HepG2 (cell line): ENCODE data around the gene C11orf68. TPM values are rescaled to one million over a fixed set of nuclear protein-coding genes. Genes with fewer than 3 reads are reported as not detected.

Experiments
- ATAC-seq: fragments of 200-7000 bp; cut with Tn5 transposase; 3 replicates; pipeline ENCODE4 v1.9.1; 2020; ENCODE audit warnings: mild to moderate bottlenecking, moderate library complexity
- BruUV-seq: library from RNA; stranded (reverse); fragments of 400-500 nt; replicated peaks from 2 replicates; lab custom pipeline; 2021; lab: Mats Ljungman, UMichigan
- CTCF ChIA-PET: fragments of 300-600 bp; formaldehyde crosslinking; extraction: SDS; loops from one replicate; lab custom pipeline; 2021; ENCODE audit warnings: low total read pairs, inconsistent platforms, low intra/inter-chr PET ratio; lab: Yijun Ruan, JAX
- POLR2A ChIA-PET: fragments of 350-600 bp; sonication (Branson Sonifier 250); formaldehyde crosslinking; loops from one replicate; lab custom pipeline; 2020; ENCODE audit warnings: antibody characterized with exemption, inconsistent platforms; lab: Yijun Ruan, JAX
- DNase-seq: peaks from one replicate; pipeline ENCODE4 v3.0.0-alpha.2; 2015; ENCODE audit warnings: low spot score
- FAIRE-seq: peaks from 3 replicates; lab custom pipeline; 2011; peaks lifted over from hg19 to GRCh38; lab: Jason Lieb, UNC
- H2AFZ ChIP-seq: one replicate; pipeline ENCODE4 v1.6.1; 2011; ENCODE audit warnings: low read length, inconsistent platforms
- H3K27ac ChIP-seq: fragments of 300-600 bp; 3 replicates; pipeline ENCODE4 v1.8.0; 2011; ENCODE audit warnings: mixed run types, mild to moderate bottlenecking, mixed read lengths, low read length, inconsistent platforms; ENCODE audit not compliant: insufficient read depth; ENCODE audit errors: extremely low read length
- H3K27me3 ChIP-seq, 2 experiments: fragments of 200-600 bp in 1 of 2; 2 replicates in 1 of 2; 3 replicates in 1 of 2; pipeline versions ENCODE4 v1.6.0 to v1.8.0; 2011; ENCODE audit warnings: low read length in 2 of 2, mild to moderate bottlenecking in 2 of 2, moderate library complexity in 2 of 2, inconsistent platforms in 1 of 2; ENCODE audit not compliant: insufficient read depth in 2 of 2, control insufficient read depth in 1 of 2
- H3K36me3 ChIP-seq, 2 experiments: fragments of 200-600 bp in 1 of 2; replicated peaks in 1 of 2; 2 replicates in 1 of 2; 3 replicates in 1 of 2; pipeline versions ENCODE4 v1.5.1 to v1.8.0; 2011; ENCODE audit warnings: low read length in 2 of 2, inconsistent platforms in 1 of 2; ENCODE audit not compliant: insufficient read depth in 2 of 2, control insufficient read depth in 1 of 2
- H3K4me1 ChIP-seq: 2 replicates; pipeline ENCODE4 v1.5.1; 2012; ENCODE audit warnings: low read length, inconsistent platforms; ENCODE audit not compliant: insufficient read depth
- H3K4me2 ChIP-seq: 2 replicates; pipeline ENCODE4 v1.6.0; 2011; ENCODE audit warnings: low read depth, low read length, inconsistent platforms
- H3K4me3 ChIP-seq, 3 experiments: fragments of 200-600 bp in 1 of 3; sonication (generic), shearing (Covaris generic) in 1 of 3; replicated peaks in 1 of 3; 2 replicates each; pipeline ENCODE4 v1.5.1; 2011 to 2016; ENCODE audit warnings: low read length in 3 of 3, inconsistent platforms in 2 of 3, low read depth in 2 of 3, mild to moderate bottlenecking in 2 of 3, control low read depth in 1 of 3, mixed read lengths in 1 of 3; ENCODE audit not compliant: insufficient read depth in 1 of 3
- H3K79me2 ChIP-seq: one replicate; pipeline ENCODE4 v1.6.1; 2011; ENCODE audit warnings: low read length, inconsistent platforms; ENCODE audit not compliant: insufficient read depth
- H3K9ac ChIP-seq: 2 replicates; pipeline ENCODE4 v1.6.0; 2011; ENCODE audit warnings: mild to moderate bottlenecking, low read depth, low read length, inconsistent platforms; ENCODE audit not compliant: insufficient read depth
- H3K9me3 ChIP-seq: 2 replicates; pipeline ENCODE4 v1.5.1; 2012; ENCODE audit warnings: mild to moderate bottlenecking, low read length
- H4K20me1 ChIP-seq: 2 replicates; pipeline ENCODE4 v1.6.0; 2011; ENCODE audit warnings: inconsistent platforms, mild to moderate bottlenecking, low read length, moderate library complexity; ENCODE audit not compliant: insufficient read depth
- ETV6 ChIP-seq: sonication (generic); formaldehyde crosslinking; conservative IDR thresholded peaks from 2 replicates; pipeline ENCODE4 v1.4.0; 2020; ENCODE audit warnings: missing genetic modification reagents
- GABPB1 ChIP-seq: IDR thresholded peaks from 2 replicates; pipeline ENCODE4 v1.6.1; 2016; ENCODE audit warnings: mild to moderate bottlenecking, missing genetic modification reagents, moderate library complexity, missing compliant biosample characterization
- HNRNPLL ChIP-seq: fragments of 200-400 bp; formaldehyde crosslinking; IDR thresholded peaks from 2 replicates; pipeline ENCODE4 v1.6.1; 2017; ENCODE audit warnings: mild to moderate bottlenecking, low read depth, low read length; ENCODE audit not compliant: poor library complexity, severe bottlenecking
- IRF9 ChIP-seq: sonication (generic); formaldehyde crosslinking; IDR thresholded peaks from 2 replicates; pipeline ENCODE4 v1.8.0; 2022; ENCODE audit warnings: missing genetic modification reagents, mild to moderate bottlenecking, borderline replicate concordance
- PRDM10 ChIP-seq: sonication (generic); formaldehyde crosslinking; IDR thresholded peaks from 2 replicates; pipeline ENCODE4 v1.4.0; 2020; ENCODE audit warnings: low read depth, missing genetic modification reagents
- SALL1 ChIP-seq: sonication (generic); formaldehyde crosslinking; IDR thresholded peaks from 2 replicates; pipeline ENCODE4 v1.8.0; 2022; ENCODE audit warnings: mild to moderate bottlenecking, missing genetic modification reagents
- SKI ChIP-seq: fragments of 450-650 bp; IDR thresholded peaks from one replicate; pipeline ENCODE4 v1.6.1; 2018; ENCODE audit warnings: mild to moderate bottlenecking; ENCODE audit not compliant: partially characterized antibody
- SP1 ChIP-seq, 2 experiments: fragments of 450-650 bp in 1 of 2; sonication (generic) in 1 of 2; formaldehyde crosslinking in 1 of 2; IDR thresholded peaks; 2 replicates each; pipeline versions ENCODE4 v1.4.0 to v1.6.1; 2016 to 2020; ENCODE audit warnings: missing genetic modification reagents in 1 of 2
- ZBTB14 ChIP-seq: sonication (generic); formaldehyde crosslinking; IDR thresholded peaks from 2 replicates; pipeline ENCODE4 v1.4.0; 2020; ENCODE audit warnings: missing genetic modification reagents
- ZNF225 ChIP-seq: sonication (generic); formaldehyde crosslinking; IDR thresholded peaks from 2 replicates; pipeline ENCODE4 v1.4.0; 2020; ENCODE audit warnings: mild to moderate bottlenecking, missing genetic modification reagents
- ZNF230 ChIP-seq: sonication (generic); formaldehyde crosslinking; IDR thresholded peaks from 2 replicates; pipeline ENCODE4 v1.4.0; 2020; ENCODE audit warnings: mild to moderate bottlenecking, missing genetic modification reagents
- ZNF816 ChIP-seq: sonication (generic); formaldehyde crosslinking; IDR thresholded peaks from 2 replicates; pipeline ENCODE4 v1.8.0; 2022; ENCODE audit warnings: missing genetic modification reagents, mild to moderate bottlenecking, borderline replicate concordance
- WGBS: methylation state at CpG from one replicate; pipeline ENCODE4 v1.1.6; 2017; ENCODE audit warnings: low lambda C conversion rate; 5-methylcytosine and 5-hydroxymethylcytosine counted together
- in situ Hi-C: cut with HindIII; loops from 2 replicates; pipeline ENCODE4 v1.10.0; 2017; ENCODE audit warnings: low pct_unique_long_range_greater_than_20kb; ENCODE audit not compliant: extremely low pct_ligation_motif_present
- intact Hi-C: fragments of 100-400 bp; cut with micrococcal nuclease; formaldehyde crosslinking; loops from one replicate; pipeline ENCODE4 v1.10.0; 2022; ENCODE audit not compliant: unreplicated experiment
- polyA plus RNA-seq, 8 experiments: library from polyadenylated mRNA; depleted of rRNA in 3 of 8; stranded (reverse) in 7 of 8; unstranded in 1 of 8; fragments of >200 nt; fragmentation: Illumina TruSeq in 4 of 8; extraction: Trizol in 4 of 8; gene quantifications; 2 replicates each; pipeline versions ENCODE4 v1.2.1 to v1.2.3, GENCODE V29; 2011 to 2016; ENCODE audit warnings: low read depth in 4 of 8, missing spikeins in 1 of 8, mixed read lengths in 1 of 8; ENCODE audit not compliant: insufficient read depth in 1 of 8
- total RNA-seq, 5 experiments: library from RNA; depleted of rRNA; stranded (reverse); fragments of >200 nt; fragmentation: Illumina TruSeq; extraction: Trizol; gene quantifications; 2 replicates each; pipeline ENCODE4 v1.2.3, GENCODE V29; 2016; ENCODE audit warnings: low read depth in 1 of 5

Gene C11orf68
- total and polyA plus RNA-seq, 2 of the 13 experiments (the other 11 are each of a cell fraction or from before 2014, with no cell fraction given), result 8.4 to 28.3 TPM

GRCh38 chr11:65925397-65925796, 6.5 kb upstream of the C11orf68 start:
- WGBS, result 31% methylated on average over 2 of the region's 2 CpGs
- Histone ChIP-seq H3K4me2 (no peak overlapping the region), H3K36me3 (no peaks in the 10 kb centered on the region; a peak in 1 of 5 replicates), H3K9me3 (no peaks in the 10 kb centered on the region), H3K79me2 (no peaks in the 10 kb centered on the region), H4K20me1 (no peaks in the 10 kb centered on the region), H3K27ac (no peak overlapping the region), H3K4me1 (peaks cover 30% of the 10 kb centered on the region), H3K27me3 (peaks cover 0 to 3% of the 10 kb centered on the region in 2 experiments; a peak in 1 of 5 replicates), H3K4me3 (no peak overlapping the region), H2AFZ (no peak overlapping the region), H3K9ac (no peak overlapping the region)
- CTCF ChIA-PET, result no interaction called here
- FAIRE-seq (no peak), ATAC-seq (no peak), DNase-seq (no peak)
- BruUV-seq, result no TSS peak
- TF ChIP-seq PRDM10 (CRISPR knock-in tag), result no peak
- no peak for TF ChIP-seq ETV6
- TF ChIP-seq ZNF225 (CRISPR knock-in tag), result no peak
- no peak for TF ChIP-seq SALL1 (CRISPR knock-in tag)
- TF ChIP-seq IRF9 (CRISPR knock-in tag), result no peak
- TF ChIP-seq SKI, result no peak
- TF ChIP-seq ZNF816 (CRISPR knock-in tag), result no peak
- no peak for TF ChIP-seq HNRNPLL
- no peak for TF ChIP-seq ZBTB14 (CRISPR knock-in tag)
- no peak for TF ChIP-seq GABPB1 (CRISPR knock-in tag)
- TF ChIP-seq SP1 (IDR thresholded peaks at IDR 0.05), result no peak
- no peak for TF ChIP-seq SP1 (CRISPR knock-in tag; IDR thresholded peaks at IDR 0.05)
- no peak for TF ChIP-seq ZNF230 (CRISPR knock-in tag)
- intact Hi-C loops, result no loop called here
- POLR2A ChIA-PET, result no interaction called here
- in situ Hi-C loops, result no loop called here
